Stimulated activated CD4-positive, alpha-beta T cell treated with anti-CD3 and anti-CD28 coated beads, Interleukin-2, amount 100 ng/mL, for 48 hours (primary cell): ENCODE results near the gene FSTL3.
"Not testable (repeated sequence)": the region's sequence is repeated elsewhere in the genome, so short reads cannot be mapped to it uniquely, and the experiment has no call there.

Experiments used
- DNase-seq, 2 donors: peaks; one replicate each; pipeline ENCODE4 v3.0.0-alpha.2; 2020

Gene FSTL3

DNA sequence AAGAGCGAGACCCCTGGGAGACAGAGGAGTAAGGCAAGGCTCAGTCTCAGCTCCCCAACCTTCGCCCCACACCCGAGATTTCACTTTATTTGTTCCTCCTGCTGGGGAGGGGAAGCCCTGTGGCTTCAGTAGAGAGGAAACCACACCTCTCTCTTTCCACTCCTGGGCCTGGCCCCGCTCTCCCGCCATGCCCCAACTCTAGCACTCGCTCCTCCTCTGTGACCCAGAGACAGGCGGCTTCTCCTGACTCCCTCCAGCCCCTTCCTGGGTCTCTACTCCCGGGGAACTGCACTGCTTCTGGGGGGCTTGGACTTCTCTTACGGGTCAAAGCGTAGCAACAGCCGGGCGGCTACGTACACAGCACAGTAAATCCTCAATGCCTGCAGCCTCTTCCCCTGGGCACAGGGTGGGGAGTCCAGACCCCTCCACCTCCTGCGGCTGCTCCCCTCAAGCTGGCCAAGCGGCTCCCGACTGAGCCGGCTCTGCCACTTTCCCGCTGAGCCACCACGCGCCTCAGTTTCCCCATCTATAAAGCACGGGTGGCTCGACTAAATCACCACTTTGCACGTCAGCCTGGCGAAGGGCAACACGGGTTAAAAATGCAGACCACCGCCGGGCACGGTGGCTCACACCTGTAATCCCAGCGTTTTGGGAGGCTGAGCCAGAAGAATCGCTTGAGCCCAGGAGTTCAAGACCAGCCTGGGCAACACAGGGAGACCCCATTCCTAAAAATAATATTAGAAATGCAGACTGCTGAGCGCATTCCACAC, 14.6 kb upstream of the FSTL3 start:
- peak; percentile 50 for DNase-seq

DNA sequence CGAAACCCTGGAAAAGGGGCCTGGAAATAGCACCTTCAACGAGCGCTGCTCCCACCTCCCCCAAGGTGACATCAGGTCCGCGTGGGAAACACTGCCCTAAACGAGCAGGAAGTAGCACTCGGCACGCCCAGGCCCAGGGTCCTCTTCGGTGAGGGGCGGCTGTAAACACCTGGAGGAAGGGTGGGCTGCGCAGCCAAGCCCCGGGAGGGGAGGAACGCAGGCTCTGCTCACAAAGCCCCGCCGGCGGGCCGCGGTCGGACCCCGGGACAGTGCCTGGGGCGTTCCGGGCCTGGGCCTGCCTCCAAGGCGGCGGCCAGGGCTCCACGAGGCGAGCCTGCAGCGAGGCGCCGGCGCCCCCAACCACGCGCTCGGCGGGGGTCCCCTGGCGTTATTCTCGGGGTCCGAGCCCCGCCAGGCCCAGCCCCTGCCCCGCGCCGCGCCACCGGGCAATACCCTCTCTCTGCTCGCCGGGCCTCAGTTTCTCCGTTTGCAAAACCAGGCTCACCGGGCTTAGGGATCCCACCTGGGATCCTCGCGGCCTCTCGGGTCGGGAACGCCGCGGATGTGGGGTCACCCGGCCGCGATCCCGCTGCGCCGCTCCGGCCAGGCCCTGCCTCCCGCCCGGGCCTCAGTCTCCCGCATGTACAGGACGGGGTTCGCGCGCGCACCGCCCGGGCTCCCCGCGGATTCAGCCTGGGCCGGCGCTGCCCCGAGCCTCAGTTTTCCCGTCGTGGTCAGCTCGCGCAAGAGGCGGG, 13.8 kb upstream of the FSTL3 start:
- peak; percentile 43 to 63 for DNase-seq

DNA sequence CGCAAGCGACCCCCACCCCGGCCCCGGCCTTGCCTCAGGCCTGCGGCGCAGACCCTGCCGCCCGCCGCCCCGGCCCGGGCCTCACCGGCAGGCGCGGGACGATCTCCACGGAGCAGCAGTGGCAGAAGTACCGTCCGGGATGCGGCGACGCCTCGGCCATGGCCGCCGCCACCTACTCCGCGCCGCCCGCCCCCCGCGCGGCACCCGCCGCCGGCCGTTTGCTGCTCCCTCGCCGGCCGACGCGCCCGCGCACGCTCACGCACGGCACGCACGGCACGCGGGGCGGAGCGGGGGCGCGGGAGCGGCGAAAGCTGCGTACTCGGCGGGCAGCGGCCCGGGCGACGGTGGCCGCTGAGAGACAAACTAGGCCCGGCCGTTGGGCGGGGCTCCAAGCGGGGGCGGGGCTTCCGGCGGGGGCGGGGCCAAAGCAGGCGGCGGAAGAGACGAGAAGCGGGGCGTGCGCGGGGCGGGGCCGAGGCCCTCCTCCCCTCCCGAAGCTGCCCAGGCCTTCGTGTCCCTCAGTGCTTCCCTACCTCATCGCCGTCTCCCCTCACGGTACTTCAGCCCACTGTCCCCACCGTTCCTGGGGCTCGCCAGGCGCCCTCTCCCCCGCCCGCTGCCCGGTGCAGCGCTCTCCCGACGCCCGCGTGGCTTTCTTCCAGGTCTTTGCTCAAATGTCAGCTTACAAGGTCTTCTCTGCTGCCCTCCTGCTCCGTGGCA, 13.1 kb upstream of the FSTL3 start, which contains the start of gene RNF126:
TSS of gene RNF126 (minus strand) at position 253 of the 720 bp plus-strand sequence. CDS start at position 160, 93 bp downstream.
- DNase-seq, result peak; percentile 97 to 98

DNA sequence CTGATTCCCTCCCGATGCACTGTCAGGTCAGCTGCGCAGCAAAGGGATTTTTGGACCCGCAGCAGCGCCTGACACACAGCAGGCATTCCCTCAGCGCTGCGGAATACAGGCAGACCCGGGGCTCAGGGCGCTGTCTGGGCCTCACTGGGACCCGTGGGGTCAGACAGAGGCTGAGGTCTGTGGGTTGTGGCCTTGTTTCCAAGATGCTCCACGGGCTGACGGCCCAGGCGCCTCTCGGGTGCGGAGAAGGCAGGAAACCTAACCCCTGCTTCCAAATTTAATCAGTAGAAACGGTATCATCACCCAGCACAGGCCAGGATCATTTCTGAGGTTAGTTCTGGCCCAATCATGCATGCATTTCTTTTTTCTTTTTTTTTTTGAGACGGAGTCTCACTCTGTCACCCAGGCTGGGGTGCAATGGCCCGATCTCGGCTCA, 12.5 kb upstream of the FSTL3 start:
- no peak for DNase-seq

DNA sequence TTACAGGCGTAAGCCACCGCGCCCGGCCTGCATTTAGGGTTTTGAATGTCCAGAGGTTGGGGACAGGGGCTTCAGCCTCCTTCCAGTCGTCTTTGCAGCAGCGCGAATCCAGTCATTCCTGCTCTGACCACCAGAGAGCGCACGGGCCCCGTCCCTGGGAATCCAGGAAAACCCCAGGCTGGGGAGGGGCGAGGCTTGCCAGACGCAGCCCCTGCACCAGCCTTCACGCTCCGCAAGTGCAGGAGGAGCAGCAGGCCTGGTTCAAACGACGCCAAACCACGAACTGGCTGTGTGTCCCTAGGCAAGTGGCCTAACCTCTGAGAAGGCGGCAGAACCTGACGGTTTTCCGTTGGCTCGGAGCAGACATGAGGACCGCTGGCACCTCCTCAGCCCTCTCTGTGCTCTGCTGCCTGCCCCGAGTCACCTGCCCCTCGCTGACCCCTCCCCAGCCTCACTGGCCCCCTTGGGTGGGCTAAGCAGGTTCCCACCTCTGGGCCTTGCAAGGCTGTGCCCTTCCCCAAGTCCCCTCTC, 11.2 kb upstream of the FSTL3 start:
- DNase-seq, result peak; percentile 81 to 83

DNA sequence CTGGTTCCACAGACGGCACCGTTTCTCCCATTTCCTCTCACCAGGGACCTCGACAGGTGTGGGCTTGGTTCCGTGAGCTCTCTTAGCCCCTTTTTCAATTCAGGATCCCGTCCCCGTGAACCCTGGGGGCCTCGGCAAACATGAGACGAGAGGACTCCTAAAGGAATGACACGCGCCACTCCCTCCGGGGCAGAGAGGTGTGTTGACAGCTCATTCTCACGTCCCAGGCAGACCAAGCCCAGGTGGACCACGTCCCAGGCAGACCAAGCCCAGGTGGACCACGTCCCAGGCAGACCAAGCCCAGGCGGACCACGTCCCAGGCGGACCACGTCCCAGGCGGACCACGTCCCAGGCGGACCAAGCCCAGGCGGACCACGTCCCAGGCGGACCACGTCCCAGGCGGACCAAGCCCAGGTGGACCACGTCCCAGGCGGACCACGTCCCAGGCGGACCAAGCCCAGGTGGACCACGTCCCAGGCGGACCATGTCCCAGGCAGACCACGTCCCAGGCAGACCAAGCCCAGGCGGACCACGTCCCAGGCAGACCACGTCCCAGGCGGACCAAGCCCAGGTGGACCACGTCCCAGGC, 9.1 kb upstream of the FSTL3 start:
- not testable (repeated sequence) for DNase-seq

DNA sequence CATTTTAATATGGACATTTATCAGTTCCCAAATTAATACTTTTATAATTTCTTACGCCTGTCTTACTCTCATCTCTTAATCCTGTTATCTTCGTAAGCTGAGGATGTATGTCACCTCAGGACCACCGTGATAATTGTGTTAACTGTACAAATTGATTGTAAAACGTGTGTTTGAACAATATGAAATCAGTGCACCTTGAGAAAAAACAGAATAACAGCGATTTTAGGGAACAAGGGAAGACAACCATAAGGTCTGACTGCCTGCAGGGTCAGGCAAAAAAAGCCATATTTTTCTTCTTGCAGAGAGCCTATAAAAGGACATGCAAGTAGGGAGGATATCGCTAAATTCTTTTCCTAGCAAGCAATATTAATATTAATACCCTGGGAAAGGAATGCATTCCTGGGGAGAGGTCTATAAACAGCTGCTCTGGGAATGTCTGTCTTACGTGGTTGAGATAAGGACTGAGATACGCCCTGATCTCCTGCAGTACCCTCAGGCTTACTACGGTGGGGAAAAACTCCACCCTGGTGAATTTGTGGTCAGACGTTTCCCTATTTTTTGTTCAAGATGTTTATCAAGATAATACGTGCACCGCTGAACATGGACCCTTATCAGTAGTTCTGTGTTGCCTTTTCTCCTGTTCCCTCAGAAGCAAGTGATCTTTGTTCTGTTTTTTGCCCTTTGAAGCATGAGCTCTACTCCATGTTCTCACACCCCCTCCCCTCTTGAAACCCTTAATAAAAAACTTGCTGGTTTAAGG, 7.3 kb upstream of the FSTL3 start:
- DNase-seq, result not testable (repeated sequence)

DNA sequence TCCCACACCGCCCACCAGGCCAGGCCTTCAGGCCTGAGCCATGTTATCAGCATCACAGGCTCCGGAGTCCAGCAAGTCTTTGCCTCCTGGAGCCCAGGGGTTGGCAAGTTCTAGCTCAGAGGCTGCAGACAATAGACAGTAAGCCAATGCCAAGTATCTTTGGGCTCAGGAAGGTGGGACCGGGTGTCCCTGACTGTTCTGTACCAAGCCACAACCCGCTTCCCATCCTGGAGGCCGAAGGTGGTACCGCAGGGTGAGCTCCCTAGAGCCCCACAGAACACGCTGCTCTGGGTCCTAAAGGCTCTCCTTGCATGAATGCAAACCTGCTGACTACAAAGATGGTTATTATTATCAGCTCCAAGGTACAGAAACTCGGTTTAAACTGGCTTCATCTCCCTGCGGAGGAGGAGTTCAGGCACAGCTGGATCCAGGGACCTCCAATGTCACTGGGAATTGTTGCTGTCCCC, 5.5 kb upstream of the FSTL3 start:
- no peak for DNase-seq

DNA sequence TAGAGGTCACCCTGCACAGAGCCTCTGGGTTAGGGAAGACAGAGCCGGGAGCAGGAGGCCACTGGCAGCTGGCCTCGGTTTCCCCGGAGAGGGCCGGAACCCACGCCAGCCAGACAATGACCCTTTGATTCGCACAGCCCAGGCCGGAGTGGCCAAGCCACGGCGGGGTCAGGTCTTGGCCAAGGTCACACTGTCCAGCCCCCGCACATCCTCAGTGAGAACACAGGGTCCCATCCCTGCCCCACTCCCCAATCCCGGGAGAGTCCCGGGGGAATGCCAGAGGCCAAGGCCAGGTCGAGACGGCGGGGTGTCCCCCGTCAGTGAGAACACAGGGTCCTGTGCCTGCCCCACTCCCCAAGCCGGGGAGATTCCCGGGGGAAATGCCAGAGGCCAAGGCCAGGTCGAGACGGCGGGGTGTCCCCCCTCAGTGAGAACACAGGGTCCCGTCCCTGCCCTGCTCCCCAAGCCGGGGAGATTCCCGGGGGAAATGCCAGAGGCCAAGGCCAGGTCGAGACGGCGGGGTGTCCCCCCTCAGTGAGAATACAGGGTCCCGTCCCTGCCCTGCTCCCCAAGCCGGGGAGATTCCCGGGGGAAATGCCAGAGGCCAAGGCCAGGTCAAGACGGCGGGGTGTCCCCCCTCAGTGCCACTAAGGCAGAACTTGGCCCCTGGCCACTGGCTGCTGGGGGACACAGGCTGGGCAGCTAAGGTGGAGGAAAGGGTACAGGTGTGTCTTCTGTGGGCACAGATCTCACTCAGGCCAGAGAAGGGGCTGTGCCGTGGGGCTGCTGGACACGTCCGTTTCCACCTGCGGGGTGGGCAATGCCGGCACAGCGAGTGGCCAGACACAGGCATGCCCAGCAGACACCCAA, 1.7 kb upstream of the FSTL3 start:
- DNase-seq, result no peak

DNA sequence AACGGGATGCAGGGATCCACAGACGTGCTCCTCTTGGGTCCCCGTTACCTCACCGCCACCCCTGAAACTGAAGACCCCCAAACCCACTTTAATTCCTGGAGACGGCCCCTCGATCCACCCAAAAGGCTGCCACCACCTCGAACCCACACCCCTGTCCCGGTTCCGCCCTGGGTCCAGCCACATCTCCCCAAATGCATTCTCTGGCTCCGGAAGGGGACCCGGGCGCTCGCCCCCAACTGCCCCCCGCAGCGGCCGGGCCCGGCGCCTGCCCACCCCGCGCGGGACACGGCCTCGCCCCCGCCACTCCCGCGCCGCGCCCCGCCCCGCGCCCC, 219 bp upstream of the FSTL3 start:
- no peak for DNase-seq

DNA sequence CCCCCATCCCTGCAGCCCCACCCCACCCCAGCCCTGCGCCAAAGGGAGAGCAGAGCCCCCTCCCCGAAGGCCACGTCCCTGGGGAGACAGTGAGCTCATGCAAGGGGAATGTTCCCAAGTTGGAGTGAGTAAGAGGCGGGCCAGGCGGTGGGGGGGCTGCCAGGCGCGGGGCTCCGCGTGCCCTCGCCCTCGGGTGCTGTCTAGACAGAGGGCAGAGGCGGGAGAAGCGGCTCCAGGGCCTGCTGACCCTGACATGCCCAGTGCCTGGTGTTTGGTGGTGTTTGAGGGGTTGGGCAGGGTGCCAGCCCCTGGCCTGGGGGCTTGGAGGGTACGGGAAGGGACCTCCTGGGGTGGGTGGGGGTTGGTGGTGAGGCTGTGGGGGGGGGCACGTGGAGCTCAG, 1.0 kb downstream of the FSTL3 start:
- no peak for DNase-seq

DNA sequence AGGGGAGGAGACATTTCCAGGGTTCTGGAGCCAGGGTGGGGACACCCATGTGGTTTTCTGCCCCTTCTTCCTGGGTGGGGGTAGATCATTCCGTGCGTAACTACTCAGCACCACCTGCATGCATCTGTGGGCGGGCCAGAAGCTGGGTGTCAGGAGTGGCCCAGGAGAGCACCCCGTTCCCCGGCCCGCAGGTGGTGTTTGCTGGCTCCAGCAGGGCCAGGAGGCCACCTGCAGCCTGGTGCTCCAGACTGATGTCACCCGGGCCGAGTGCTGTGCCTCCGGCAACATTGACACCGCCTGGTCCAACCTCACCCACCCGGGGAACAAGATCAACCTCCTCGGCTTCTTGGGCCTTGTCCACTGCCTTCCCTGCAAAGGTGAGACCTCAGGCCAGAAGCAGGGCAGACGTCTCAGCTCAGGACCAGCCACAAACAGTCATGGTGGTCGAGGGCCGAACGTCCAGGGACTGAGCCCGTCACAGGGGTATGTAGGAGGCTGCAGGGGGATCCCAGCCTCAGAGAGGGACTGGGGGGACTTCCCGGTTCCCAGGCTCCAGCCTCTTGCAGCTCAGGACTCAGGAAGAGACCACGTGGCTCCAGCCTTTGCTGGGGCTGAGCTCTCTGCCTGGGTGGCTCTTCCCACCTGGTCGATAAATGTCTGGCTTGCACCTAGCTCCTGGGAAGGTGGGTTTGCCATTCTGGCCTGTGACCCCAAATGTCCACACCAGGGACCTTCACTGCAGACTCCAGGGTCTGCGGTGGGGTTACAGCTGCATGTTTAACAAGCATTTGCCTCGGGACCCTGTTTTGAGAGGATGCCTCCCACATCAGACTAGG, 1.6 kb downstream of the FSTL3 start:
- no peak for DNase-seq

DNA sequence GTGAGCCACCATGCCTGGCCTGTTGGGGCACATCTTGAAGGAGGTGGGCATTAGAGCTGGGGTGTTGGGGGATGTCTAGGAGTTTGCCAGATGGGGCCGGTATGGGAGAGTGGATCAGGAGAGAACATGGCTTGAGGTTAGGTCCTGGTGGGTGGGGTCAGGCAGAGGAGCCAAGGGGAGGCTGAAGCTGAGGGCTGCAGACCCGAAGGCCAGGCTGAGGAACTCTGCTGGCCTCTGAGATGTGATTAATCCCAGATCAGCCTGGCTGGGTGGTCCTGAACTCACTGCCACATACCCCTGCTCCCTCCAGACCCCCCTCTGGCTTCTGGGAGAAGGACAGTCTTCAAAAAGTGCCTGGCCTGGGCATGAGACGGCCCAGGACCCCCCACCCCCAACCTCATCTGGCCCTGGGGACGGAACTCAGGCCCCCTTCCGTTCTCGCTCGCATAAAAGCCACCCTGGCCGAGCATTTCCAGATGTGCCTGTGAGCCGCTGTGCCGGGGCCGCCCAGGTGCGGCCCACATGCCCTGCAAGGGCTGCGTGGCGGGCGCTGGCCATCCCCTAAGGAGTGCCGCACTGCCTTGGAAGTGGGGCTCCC, 2.7 kb downstream of the FSTL3 start:
- DNase-seq, result no peak

DNA sequence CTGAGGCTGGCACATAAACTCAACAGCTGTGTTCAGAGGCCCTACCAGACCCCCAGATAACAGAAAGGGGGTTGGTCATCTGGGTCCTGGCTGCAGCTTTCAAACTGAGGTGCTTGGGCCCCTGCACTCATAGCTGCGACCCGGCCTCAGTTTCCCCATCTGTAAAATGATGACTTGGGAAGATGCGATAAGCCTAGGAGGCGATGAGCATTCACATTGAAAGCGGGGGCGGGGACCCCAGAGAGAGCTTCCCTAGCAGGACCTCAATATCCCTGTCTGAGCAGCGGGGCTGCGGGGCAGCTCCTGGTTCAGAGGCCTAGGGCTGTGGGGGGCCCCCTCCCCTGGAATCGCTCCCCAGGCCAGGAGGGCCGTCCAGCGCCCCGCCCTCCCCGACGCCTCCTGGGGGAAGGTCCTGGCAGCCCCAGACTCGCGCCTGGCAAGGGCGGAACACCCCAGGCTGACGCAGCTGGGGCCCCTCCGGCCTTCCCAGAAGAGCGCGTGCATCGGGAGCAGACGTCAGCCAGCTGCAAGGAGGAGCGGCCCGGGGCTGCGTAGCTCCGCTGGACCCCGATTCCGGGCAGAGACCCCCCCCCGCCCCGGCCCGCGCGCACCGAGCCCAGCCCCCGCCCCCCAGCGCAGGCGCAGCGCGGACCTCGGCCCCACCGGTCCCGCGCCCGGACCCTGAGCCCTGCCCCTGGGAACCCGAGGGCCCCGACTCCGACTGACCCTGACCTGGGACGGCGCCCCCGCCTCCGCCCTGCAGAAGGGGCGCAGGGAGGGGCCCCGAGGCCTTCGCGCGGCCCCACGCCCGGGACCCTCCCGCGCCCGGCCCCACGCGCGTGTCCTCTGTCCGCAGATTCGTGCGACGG, 3.5 kb downstream of the FSTL3 start:
- no peak for DNase-seq

DNA sequence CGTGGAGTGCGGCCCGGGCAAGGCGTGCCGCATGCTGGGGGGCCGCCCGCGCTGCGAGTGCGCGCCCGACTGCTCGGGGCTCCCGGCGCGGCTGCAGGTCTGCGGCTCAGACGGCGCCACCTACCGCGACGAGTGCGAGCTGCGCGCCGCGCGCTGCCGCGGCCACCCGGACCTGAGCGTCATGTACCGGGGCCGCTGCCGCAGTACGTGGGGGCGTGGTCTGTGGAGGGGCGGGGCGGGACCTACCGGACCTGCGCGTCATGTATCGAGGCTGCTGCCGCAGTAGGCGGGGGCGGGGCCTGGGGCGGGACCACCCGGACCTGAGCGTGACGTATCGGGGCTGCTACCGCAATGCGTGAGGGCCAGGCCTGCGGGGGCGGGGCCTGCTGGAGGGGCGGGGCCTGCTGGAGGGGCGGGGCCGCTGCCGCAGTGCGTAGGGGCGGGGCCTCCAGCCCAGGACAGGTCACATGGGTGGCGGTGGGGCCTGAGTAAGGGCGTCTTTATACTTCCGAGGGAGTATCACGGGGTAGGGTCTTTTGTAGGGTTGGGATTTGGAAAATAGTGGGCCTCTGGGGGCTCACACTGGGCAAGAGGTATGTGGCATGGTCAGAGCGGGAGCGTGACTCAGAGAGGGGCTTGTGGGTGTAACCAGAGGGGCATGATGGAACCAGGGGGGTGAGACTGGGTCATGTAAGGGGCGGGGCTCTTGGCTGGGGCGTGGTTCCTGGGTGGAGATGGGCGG, 4.3 kb downstream of the FSTL3 start:
- DNase-seq, result peak; percentile 100

DNA sequence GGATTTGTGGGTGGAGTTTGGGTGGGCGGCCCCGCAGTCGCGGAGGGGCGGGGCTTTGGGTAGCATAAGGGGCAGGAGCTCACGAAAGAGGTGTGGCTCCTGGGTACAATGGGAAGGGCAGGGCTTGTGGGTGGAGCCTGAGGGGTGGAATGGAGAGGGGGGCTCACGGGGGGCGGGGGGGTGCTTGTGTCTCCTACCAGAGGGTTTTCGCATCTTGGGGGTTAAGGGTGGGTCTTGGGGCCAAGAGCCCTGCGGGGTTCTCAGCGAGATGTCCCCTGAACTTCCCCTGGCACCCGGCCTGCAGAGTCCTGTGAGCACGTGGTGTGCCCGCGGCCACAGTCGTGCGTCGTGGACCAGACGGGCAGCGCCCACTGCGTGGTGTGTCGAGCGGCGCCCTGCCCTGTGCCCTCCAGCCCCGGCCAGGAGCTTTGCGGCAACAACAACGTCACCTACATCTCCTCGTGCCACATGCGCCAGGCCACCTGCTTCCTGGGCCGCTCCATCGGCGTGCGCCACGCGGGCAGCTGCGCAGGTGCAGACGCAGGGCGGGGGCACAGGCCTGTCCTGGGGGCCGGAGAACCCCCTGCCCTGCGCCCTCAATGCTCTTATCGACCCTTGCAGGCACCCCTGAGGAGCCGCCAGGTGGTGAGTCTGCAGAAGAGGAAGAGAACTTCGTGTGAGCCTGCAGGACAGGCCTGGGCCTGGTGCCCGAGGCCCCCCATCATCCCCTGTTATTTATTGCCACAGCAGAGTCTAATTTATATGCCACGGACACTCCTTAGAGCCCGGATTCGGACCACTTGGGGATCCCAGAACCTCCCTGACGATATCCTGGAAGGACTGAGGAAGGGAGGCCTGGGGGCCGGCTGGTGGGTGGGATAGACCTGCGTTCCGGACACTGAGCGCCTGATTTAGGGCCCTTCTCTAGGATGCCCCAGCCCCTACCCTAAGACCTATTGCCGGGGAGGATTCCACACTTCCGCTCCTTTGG, 5.1 kb downstream of the FSTL3 start:
- peak in 1 of 2 donors; percentile 95 for DNase-seq
